ENCODE data around the gene ACSS2. TPM values are rescaled to one million over a fixed set of nuclear protein-coding genes. Genes with fewer than 3 reads are reported as not detected.

The ACSS2 gene
- total and polyA plus RNA-seq, 2 of the 8 experiments (the other 6 are each of a cell fraction or from before 2014, with no cell fraction given): 17.7 to 24.2 TPM

GRCh38 chr20:34940081-34940481 is 63.7 kb downstream of the ACSS2 start:
- Histone ChIP-seq H4K5ac (ENCODE audit: insufficient read length, low read depth, low read length) (no peak overlapping the region), H2BK20ac (ENCODE audit: low read length) (no peak overlapping the region), H3K56ac (replicated peaks; ENCODE audit: insufficient read length, low read depth, low read length) (no peak overlapping the region), H2AK5ac (ENCODE audit: low read depth, low read length) (no peak overlapping the region), H2BK120ac (replicated peaks; ENCODE audit: low read depth, low read length) (no peak overlapping the region), H4K91ac (replicated peaks; ENCODE audit: insufficient read length, low read length) (no peak overlapping the region), H3K4ac (replicated peaks; ENCODE audit: insufficient read length, low read depth, low read length) (no peak overlapping the region), H3K23me2 (ENCODE audit: low read depth, low read length) (no peaks in the 10 kb centered on the region), H3K9me3 (ENCODE audit: insufficient read depth in 2 of 2, low read depth in 1 of 2, low read length in 1 of 2) (no peaks in the 10 kb centered on the region), H3K18ac (ENCODE audit: extremely low read depth, low read length) (no peak overlapping the region), H3K4me1 (replicated peaks in 1 of 4; ENCODE audit: control insufficient read depth in 3 of 4, insufficient read depth in 4 of 4, low read length in 3 of 4) (no peaks in the 10 kb centered on the region), H3K79me2 (ENCODE audit: control insufficient read depth in 1 of 2, insufficient read depth in 2 of 2, low read length in 2 of 2) (no peaks in the 10 kb centered on the region), H3K9ac (replicated peaks in 1 of 4; ENCODE audit: extremely low read depth in 1 of 4, low read depth in 3 of 4, low read length in 3 of 4) (no peak overlapping the region), H3K79me1 (ENCODE audit: low read depth, low read length) (no peaks in the 10 kb centered on the region), H2BK12ac (ENCODE audit: low read depth, low read length) (no peak overlapping the region), H4K8ac (ENCODE audit: extremely low read depth, insufficient read depth, low read length) (no peak overlapping the region), H3K4me3 (ENCODE audit: extremely low read depth in 1 of 4, insufficient read depth in 2 of 4, low read depth in 3 of 4, low read length in 4 of 4) (no peak overlapping the region), H2BK15ac (ENCODE audit: low read length) (no peak overlapping the region), H2BK5ac (ENCODE audit: low read depth, low read length) (no peak overlapping the region), H4K20me1 (replicated peaks in 1 of 2; ENCODE audit: control insufficient read depth in 1 of 2, insufficient read depth in 2 of 2, low read length in 2 of 2) (no peaks in the 10 kb centered on the region), H3K27ac (ENCODE audit: low read depth, low read length) (no peak overlapping the region), H2AFZ (ENCODE audit: low read length) (no peak overlapping the region), H3K27me3 (replicated peaks in 1 of 4; ENCODE audit: control insufficient read depth in 3 of 4, extremely low read depth in 1 of 4, insufficient read depth in 3 of 4, low read length in 3 of 4) (no peaks in the 10 kb centered on the region), H3K4me2 (ENCODE audit: insufficient read depth in 1 of 2, low read depth in 2 of 2, low read length in 2 of 2) (no peak overlapping the region), H3K14ac (ENCODE audit: insufficient read length) (no peak overlapping the region), H3K36me3 (ENCODE audit: control insufficient read depth in 2 of 4, insufficient read depth in 4 of 4, low read length in 3 of 4) (peaks cover 2 to 22% (median 4%) of the 10 kb centered on the region in 4 experiments; a peak in 5 of 8 replicates), H3K23ac (ENCODE audit: insufficient read length) (no peak overlapping the region)
- POLR2A ChIA-PET (ENCODE audit: partially characterized antibody): no interaction called here
- CTCF ChIA-PET (ENCODE audit: partially characterized antibody): interaction anchor here (1.2 to 2.6 kb wide), 2 partner anchors 8 to 62 kb away, joined by 4 to 11 read pairs; no protein-coding TSS in a partner anchor
- no peak for DNase-seq (ENCODE audit: low read depth in 1 of 2, low spot score in 2 of 2)
- 94% methylated on average over 1 of the region's 1 CpG; no CpG with 5 or more reads in 1 of the 2 experiments for WGBS, 2 experiments (ENCODE audit: extremely low coverage in 1 of 2, insufficient coverage in 1 of 2, insufficient read length in 1 of 2, insufficient replicate concordance in 2 of 2, low coverage in 1 of 2, low lambda C conversion rate in 2 of 2, missing lambda C conversion rate in 1 of 2)
- TF ChIP-seq POU5F1 (IDR thresholded peaks at IDR 0.05; ENCODE audit: low read depth, low read length): no peak
- TF ChIP-seq HDAC6 (IDR thresholded peaks at IDR 0.05; ENCODE audit: low read depth, low read length): no peak
- no peak for TF ChIP-seq BCL11A (IDR thresholded peaks at IDR 0.05; ENCODE audit: low read depth in 2 of 2, low read length in 2 of 2)
- no peak for TF ChIP-seq SAP30 (IDR thresholded peaks at IDR 0.05; ENCODE audit: insufficient read depth, insufficient replicate concordance, low read length)
- TF ChIP-seq JUND (IDR thresholded peaks at IDR 0.05; ENCODE audit: low read length): no peak
- TF ChIP-seq NRF1 (IDR thresholded peaks at IDR 0.05; ENCODE audit: low read depth, low read length): no peak
- no peak for TF ChIP-seq CBX8 (IDR thresholded peaks at IDR 0.05; ENCODE audit: borderline replicate concordance, low read depth, low read length)
- no peak for TF ChIP-seq EZH2 (IDR thresholded peaks at IDR 0.05; ENCODE audit: low read depth, low read length, severe bottlenecking)
- TF ChIP-seq, protein P1, sequence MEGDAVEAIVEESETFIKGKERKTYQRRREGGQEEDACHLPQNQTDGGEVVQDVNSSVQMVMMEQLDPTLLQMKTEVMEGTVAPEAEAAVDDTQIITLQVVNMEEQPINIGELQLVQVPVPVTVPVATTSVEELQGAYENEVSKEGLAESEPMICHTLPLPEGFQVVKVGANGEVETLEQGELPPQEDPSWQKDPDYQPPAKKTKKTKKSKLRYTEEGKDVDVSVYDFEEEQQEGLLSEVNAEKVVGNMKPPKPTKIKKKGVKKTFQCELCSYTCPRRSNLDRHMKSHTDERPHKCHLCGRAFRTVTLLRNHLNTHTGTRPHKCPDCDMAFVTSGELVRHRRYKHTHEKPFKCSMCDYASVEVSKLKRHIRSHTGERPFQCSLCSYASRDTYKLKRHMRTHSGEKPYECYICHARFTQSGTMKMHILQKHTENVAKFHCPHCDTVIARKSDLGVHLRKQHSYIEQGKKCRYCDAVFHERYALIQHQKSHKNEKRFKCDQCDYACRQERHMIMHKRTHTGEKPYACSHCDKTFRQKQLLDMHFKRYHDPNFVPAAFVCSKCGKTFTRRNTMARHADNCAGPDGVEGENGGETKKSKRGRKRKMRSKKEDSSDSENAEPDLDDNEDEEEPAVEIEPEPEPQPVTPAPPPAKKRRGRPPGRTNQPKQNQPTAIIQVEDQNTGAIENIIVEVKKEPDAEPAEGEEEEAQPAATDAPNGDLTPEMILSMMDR (IDR thresholded peaks at IDR 0.05; ENCODE audit: control extremely low read depth in 1 of 3, insufficient read depth in 1 of 3, low read depth in 1 of 3, low read length in 3 of 3): no peak
- TF ChIP-seq ZNF274 (IDR thresholded peaks at IDR 0.05; ENCODE audit: borderline replicate concordance, extremely low read depth, low read length): no peak
- TF ChIP-seq SUZ12 (IDR thresholded peaks at IDR 0.05; ENCODE audit: low read length): no peak
- no peak for TF ChIP-seq TAF1 (IDR thresholded peaks at IDR 0.05; ENCODE audit: low read depth, low read length)
- FAIRE-seq: no peak
